ENCODE results near the gene LTA4H. TPM values are rescaled to one million over a fixed set of nuclear protein-coding genes. Genes with fewer than 3 reads are reported as not detected.
A peak's percentile ranks its signal among the peaks of the same experiment; 100 is the strongest.

Gene LTA4H
- total and polyA plus RNA-seq, 4 donors: 45.5 to 66.8 (median 54.4) TPM

GRCh38 chr12:96029826-96030225 lies 5.6 kb downstream of the LTA4H start:
- no peaks in the 10 kb centered on the region for H3K27me3 ChIP-seq (ENCODE audit: control insufficient read depth in 1 of 2, insufficient read depth in 2 of 2, low read length in 1 of 2)
- ATAC-seq (ENCODE audit: low FRiP score) (no peak), DNase-seq (no peak)
- H3K4me3 ChIP-seq (ENCODE audit: low read length in 2 of 2): no peak overlapping the region
- H3K4me1 ChIP-seq (ENCODE audit: control insufficient read depth in 1 of 2, insufficient read depth in 2 of 2, low read length in 2 of 2): peaks cover 0 to 1% of the 10 kb centered on the region in 2 donors
- no peak overlapping the region for H3K27ac ChIP-seq (ENCODE audit: low read depth in 1 of 2, low read length in 2 of 2)
- no peaks in the 10 kb centered on the region for H3K9me3 ChIP-seq (ENCODE audit: control insufficient read depth, low read length)
- WGBS, 2 donors: 89 to 95% methylated on average over 2 of the region's 2 CpGs
- peaks cover 0 to 3% of the 10 kb centered on the region in 2 donors for H3K36me3 ChIP-seq (ENCODE audit: control insufficient read depth in 1 of 2, insufficient read depth in 2 of 2, low read length in 1 of 2)
- intact Hi-C loops (cut with DNase I): no loop called here

- H3K27ac ChIP-seq (ENCODE audit: low read depth in 1 of 2, low read length in 2 of 2): no peak overlapping the region
- H3K27me3 ChIP-seq (ENCODE audit: control insufficient read depth in 1 of 2, insufficient read depth in 2 of 2, low read length in 1 of 2): no peaks in the 10 kb centered on the region
- ATAC-seq (ENCODE audit: low FRiP score) (no peak), DNase-seq (no peak)
- no peak overlapping the region for H3K4me3 ChIP-seq (ENCODE audit: low read length in 2 of 2)
- intact Hi-C loops (cut with DNase I): no loop called here
- peaks cover 0 to 1% of the 10 kb centered on the region in 2 donors for H3K4me1 ChIP-seq (ENCODE audit: control insufficient read depth in 1 of 2, insufficient read depth in 2 of 2, low read length in 2 of 2)
- no peaks in the 10 kb centered on the region for H3K9me3 ChIP-seq (ENCODE audit: control insufficient read depth, low read length)
- 88 to 89% methylated on average over 1 of the region's 1 CpG for WGBS, 2 donors
- H3K36me3 ChIP-seq (ENCODE audit: control insufficient read depth in 1 of 2, insufficient read depth in 2 of 2, low read length in 1 of 2): peaks cover 0 to 3% of the 10 kb centered on the region in 2 donors
These were observed 6.8 kb downstream of the LTA4H start for GRCh38 chr12:96028538-96028937.

- ATAC-seq (ENCODE audit: low FRiP score): no peak
- H3K9me3 ChIP-seq (ENCODE audit: control insufficient read depth, low read length): no peaks in the 10 kb centered on the region
- no peaks in the 10 kb centered on the region for H3K27me3 ChIP-seq (ENCODE audit: control insufficient read depth in 1 of 2, insufficient read depth in 2 of 2, low read length in 1 of 2)
- H3K27ac ChIP-seq (ENCODE audit: low read depth in 1 of 2, low read length in 2 of 2): no peak overlapping the region
- no peaks in the 10 kb centered on the region for H3K4me1 ChIP-seq (ENCODE audit: control insufficient read depth in 1 of 2, insufficient read depth in 2 of 2, low read length in 2 of 2)
- H3K36me3 ChIP-seq (ENCODE audit: control insufficient read depth in 1 of 2, insufficient read depth in 2 of 2, low read length in 1 of 2): peaks cover 0 to 5% of the 10 kb centered on the region in 2 donors
- intact Hi-C loops (cut with DNase I): no loop called here
- 98% methylated on average over 1 of the region's 1 CpG for WGBS, 2 donors
- no peak overlapping the region for H3K4me3 ChIP-seq (ENCODE audit: low read length in 2 of 2)
- DNase-seq: no peak
These were observed 9.1 kb downstream of the LTA4H start for GRCh38 chr12:96026331-96026730.

- Histone ChIP-seq H3K9me3 (ENCODE audit: control insufficient read depth, low read length) (no peaks in the 10 kb centered on the region), H3K4me1 (ENCODE audit: control insufficient read depth in 1 of 2, insufficient read depth in 2 of 2, low read length in 2 of 2) (no peaks in the 10 kb centered on the region), H3K27ac (ENCODE audit: low read depth in 1 of 2, low read length in 2 of 2) (no peak overlapping the region), H3K4me3 (ENCODE audit: low read length in 2 of 2) (no peak overlapping the region), H3K27me3 (ENCODE audit: control insufficient read depth in 1 of 2, insufficient read depth in 2 of 2, low read length in 1 of 2) (no peaks in the 10 kb centered on the region), H3K36me3 (ENCODE audit: control insufficient read depth in 1 of 2, insufficient read depth in 2 of 2, low read length in 1 of 2) (peaks cover 0 to 5% of the 10 kb centered on the region in 2 donors)
- no peak for ATAC-seq (ENCODE audit: low FRiP score)
- DNase-seq: no peak
- intact Hi-C loops (cut with DNase I): no loop called here
- 96% methylated on average over 4 of the region's 4 CpGs for WGBS, 2 donors
These were observed 9.9 kb downstream of the LTA4H start for GRCh38 chr12:96025518-96025917.

GRCh38 chr12:96020314-96021003 lies 14.9 kb downstream of the LTA4H start:
- DNase-seq (no peak), ATAC-seq (ENCODE audit: low FRiP score) (no peak)
- Histone ChIP-seq H3K36me3 (ENCODE audit: control insufficient read depth in 1 of 2, insufficient read depth in 2 of 2, low read length in 1 of 2) (peaks cover 0 to 4% of the 10 kb centered on the region in 2 donors), H3K4me3 (ENCODE audit: low read length in 2 of 2) (no peak overlapping the region), H3K27ac (ENCODE audit: low read depth in 1 of 2, low read length in 2 of 2) (no peak overlapping the region), H3K4me1 (ENCODE audit: control insufficient read depth in 1 of 2, insufficient read depth in 2 of 2, low read length in 2 of 2) (no peaks in the 10 kb centered on the region), H3K27me3 (ENCODE audit: control insufficient read depth in 1 of 2, insufficient read depth in 2 of 2, low read length in 1 of 2) (no peaks in the 10 kb centered on the region), H3K9me3 (ENCODE audit: control insufficient read depth, low read length) (no peaks in the 10 kb centered on the region)
- intact Hi-C loops (cut with DNase I): no loop called here
- WGBS, 2 donors: 89 to 92% methylated on average over 3 of the region's 3 CpGs

- ATAC-seq (ENCODE audit: low FRiP score) (peak; percentile 59), DNase-seq (peak in 1 of 2 donors; percentile 44)
- no peaks in the 10 kb centered on the region for H3K9me3 ChIP-seq (ENCODE audit: control insufficient read depth, low read length)
- no peak overlapping the region for H3K4me3 ChIP-seq (ENCODE audit: low read length in 2 of 2)
- intact Hi-C loops (cut with DNase I): no loop called here
- peaks cover 6 to 7% of the 10 kb centered on the region in 2 donors for H3K36me3 ChIP-seq (ENCODE audit: control insufficient read depth in 1 of 2, insufficient read depth in 2 of 2, low read length in 1 of 2)
- no peaks in the 10 kb centered on the region for H3K4me1 ChIP-seq (ENCODE audit: control insufficient read depth in 1 of 2, insufficient read depth in 2 of 2, low read length in 2 of 2)
- WGBS, 2 donors: 53 to 56% methylated on average over 5 of the region's 5 CpGs
- H3K27me3 ChIP-seq (ENCODE audit: control insufficient read depth in 1 of 2, insufficient read depth in 2 of 2, low read length in 1 of 2): no peaks in the 10 kb centered on the region
- peak overlapping the region in 1 of 2 donors; percentile 18 for H3K27ac ChIP-seq (ENCODE audit: low read depth in 1 of 2, low read length in 2 of 2)
These were observed 19.7 kb downstream of the LTA4H start for GRCh38 chr12:96015672-96016071.

GRCh38 chr12:96014943-96015599 lies 20.3 kb downstream of the LTA4H start:
- H3K27ac ChIP-seq (ENCODE audit: low read depth in 1 of 2, low read length in 2 of 2): peak overlapping the region in 1 of 2 donors; percentile 18
- intact Hi-C loops (cut with DNase I): no loop called here
- WGBS, 2 donors: 31 to 35% methylated on average over 3 of the region's 3 CpGs
- ATAC-seq (ENCODE audit: low FRiP score) (no peak), DNase-seq (no peak)
- H3K4me1 ChIP-seq (ENCODE audit: control insufficient read depth in 1 of 2, insufficient read depth in 2 of 2, low read length in 2 of 2): no peaks in the 10 kb centered on the region
- H3K27me3 ChIP-seq (ENCODE audit: control insufficient read depth in 1 of 2, insufficient read depth in 2 of 2, low read length in 1 of 2): no peaks in the 10 kb centered on the region
- peaks cover 7 to 11% of the 10 kb centered on the region in 2 donors for H3K36me3 ChIP-seq (ENCODE audit: control insufficient read depth in 1 of 2, insufficient read depth in 2 of 2, low read length in 1 of 2)
- no peak overlapping the region for H3K4me3 ChIP-seq (ENCODE audit: low read length in 2 of 2)
- no peaks in the 10 kb centered on the region for H3K9me3 ChIP-seq (ENCODE audit: control insufficient read depth, low read length)

- 13 to 38% methylated on average over 1 of the region's 1 CpG for whole genome bisulfite sequencing, 2 donors
- intact Hi-C loops (cut with DNase I): no loop called here
- H3K4me3 ChIP-seq (ENCODE audit: low read length in 2 of 2): no peak overlapping the region
- no peaks in the 10 kb centered on the region for H3K27me3 ChIP-seq (ENCODE audit: control insufficient read depth in 1 of 2, insufficient read depth in 2 of 2, low read length in 1 of 2)
- no peaks in the 10 kb centered on the region for H3K4me1 ChIP-seq (ENCODE audit: control insufficient read depth in 1 of 2, insufficient read depth in 2 of 2, low read length in 2 of 2)
- no peak for ATAC-seq (ENCODE audit: low FRiP score)
- no peak for DNase-seq
- peaks cover 16 to 20% of the 10 kb centered on the region in 2 donors for H3K36me3 ChIP-seq (ENCODE audit: control insufficient read depth in 1 of 2, insufficient read depth in 2 of 2, low read length in 1 of 2)
- H3K9me3 ChIP-seq (ENCODE audit: control insufficient read depth, low read length): no peaks in the 10 kb centered on the region
- no peak overlapping the region for H3K27ac ChIP-seq (ENCODE audit: low read depth in 1 of 2, low read length in 2 of 2)
These were observed 27.7 kb downstream of the LTA4H start for GRCh38 chr12:96007729-96008128.

- Histone ChIP-seq H3K4me1 (ENCODE audit: control insufficient read depth in 1 of 2, insufficient read depth in 2 of 2, low read length in 2 of 2) (no peaks in the 10 kb centered on the region), H3K27ac (ENCODE audit: low read depth in 1 of 2, low read length in 2 of 2) (no peak overlapping the region), H3K9me3 (ENCODE audit: control insufficient read depth, low read length) (no peaks in the 10 kb centered on the region), H3K4me3 (ENCODE audit: low read length in 2 of 2) (no peak overlapping the region), H3K27me3 (ENCODE audit: control insufficient read depth in 1 of 2, insufficient read depth in 2 of 2, low read length in 1 of 2) (no peaks in the 10 kb centered on the region), H3K36me3 (ENCODE audit: control insufficient read depth in 1 of 2, insufficient read depth in 2 of 2, low read length in 1 of 2) (peaks cover 12 to 14% of the 10 kb centered on the region in 2 donors)
- DNase-seq: no peak
- no peak for ATAC-seq (ENCODE audit: low FRiP score)
- intact Hi-C loops (cut with DNase I): no loop called here
- WGBS, 2 donors: 90 to 93% methylated on average over 1 of the region's 1 CpG
These were observed 28.7 kb downstream of the LTA4H start for GRCh38 chr12:96006727-96007126.
